BLaER1 treated with 17β-estradiol and CSF1 and Interleukin-3, amounts not matched to agents 10 nM and 100 nM (cell line): ENCODE data around the gene UBE3A.

Experiments used
- H3K27ac ChIP-seq, 11 experiments: shearing (Covaris generic); formaldehyde crosslinking; 2 replicates each; pipeline ENCODE4 v1.8.1; 2022
- H3K27me3 ChIP-seq, 11 experiments: shearing (Covaris generic); formaldehyde crosslinking; 2 replicates each; pipeline ENCODE4 v1.8.1; 2022
- H3K36me3 ChIP-seq, 11 experiments: shearing (Covaris generic); formaldehyde crosslinking; 2 replicates each; pipeline ENCODE4 v1.8.1; 2022
- H3K4me1 ChIP-seq, 10 experiments: shearing (Covaris generic); formaldehyde crosslinking; 2 replicates each; pipeline ENCODE4 v1.8.1; 2022
- H3K4me2 ChIP-seq, 11 experiments: shearing (Covaris generic); formaldehyde crosslinking; 2 replicates each; pipeline ENCODE4 v1.8.1; 2022
- H3K4me3 ChIP-seq, 10 experiments: shearing (Covaris generic); formaldehyde crosslinking; 2 replicates each; pipeline ENCODE4 v1.8.1; 2022
- H3K9ac ChIP-seq, 11 experiments: shearing (Covaris generic); formaldehyde crosslinking; 2 replicates each; pipeline ENCODE4 v1.8.1; 2022
- H3K9me3 ChIP-seq, 11 experiments: shearing (Covaris generic); formaldehyde crosslinking; replicated peaks in 1 of 11; 2 replicates each; pipeline ENCODE4 v1.8.1; 2022
- H4K20me1 ChIP-seq, 11 experiments: shearing (Covaris generic); formaldehyde crosslinking; 2 replicates each; pipeline ENCODE4 v1.8.1; 2022
- Cebpa-rat ChIP-seq, 11 experiments: shearing (Covaris generic); IDR thresholded peaks; 2 replicates each; pipeline ENCODE4 v1.8.1; 2022

UBE3A gene

DNA sequence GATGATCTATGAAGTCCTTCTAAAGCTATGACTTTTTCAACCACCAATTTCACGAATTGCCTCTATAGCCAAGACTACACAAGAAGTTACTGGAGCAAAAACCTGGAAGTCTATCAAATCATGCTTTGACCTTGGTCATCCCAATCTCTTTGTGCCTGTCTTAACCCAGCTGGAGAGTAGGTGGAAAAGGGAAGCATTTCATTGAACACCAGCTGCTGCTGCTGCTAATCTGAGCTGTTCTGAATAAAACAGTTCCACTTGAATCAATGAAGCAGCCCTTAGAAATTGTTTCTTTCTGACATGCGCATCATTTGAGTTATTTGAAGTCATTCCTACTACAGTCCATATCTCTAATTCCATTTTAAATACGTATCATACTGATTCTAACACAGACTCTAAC, 7.3 kb upstream of the UBE3A start:
- Histone ChIP-seq H3K27ac (no peak overlapping the region), H3K4me3 (no peak overlapping the region)

DNA sequence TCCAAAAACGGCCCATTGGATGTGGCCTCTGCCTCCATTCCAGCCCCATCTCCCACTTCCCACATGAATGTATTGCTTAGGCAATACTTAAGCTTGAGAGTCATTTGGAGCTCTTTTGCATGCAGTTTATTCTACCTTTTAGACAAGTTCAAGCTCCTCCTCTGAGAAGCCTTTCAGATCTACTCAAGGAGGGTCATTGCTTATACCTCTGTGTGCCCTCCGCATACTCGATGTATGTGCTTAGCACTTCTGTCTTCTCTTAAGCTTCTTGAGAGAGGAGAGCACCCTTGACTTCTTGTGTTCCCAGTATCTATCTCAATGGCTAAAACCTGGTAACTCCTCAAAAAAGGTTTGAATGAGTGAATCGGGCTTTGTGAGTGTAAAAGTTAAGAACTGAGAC, 6.6 kb upstream of the UBE3A start:
- no peak for TF ChIP-seq Cebpa-rat (IDR thresholded peaks at IDR 0.05)
- Histone ChIP-seq H4K20me1 (no peaks in the 10 kb centered on the region), H3K4me2 (no peak overlapping the region), H3K27ac (no peak overlapping the region), H3K4me3 (no peak overlapping the region), H3K36me3 (no peaks in the 10 kb centered on the region), H3K4me1 (no peaks in the 10 kb centered on the region), H3K9me3 (peaks cover 0 to 11% (median 7%) of the 10 kb centered on the region in 11 experiments; a peak in 15 of 22 replicates), H3K27me3 (no peaks in the 10 kb centered on the region), H3K9ac (no peak overlapping the region)

More for the DNA sequence above, 7.3 kb upstream of the UBE3A start:
- peaks cover 6 to 17% (median 13%) of the 10 kb centered on the region in 11 experiments; a peak in 20 of 22 replicates for H3K9me3 ChIP-seq
- H3K27me3 ChIP-seq, result no peaks in the 10 kb centered on the region
- TF ChIP-seq Cebpa-rat (IDR thresholded peaks at IDR 0.05), result no peak
- no peaks in the 10 kb centered on the region for H3K4me1 ChIP-seq
- no peak overlapping the region for H3K4me2 ChIP-seq
- no peaks in the 10 kb centered on the region for H3K36me3 ChIP-seq
- no peaks in the 10 kb centered on the region for H4K20me1 ChIP-seq
- H3K9ac ChIP-seq, result no peak overlapping the region

DNA sequence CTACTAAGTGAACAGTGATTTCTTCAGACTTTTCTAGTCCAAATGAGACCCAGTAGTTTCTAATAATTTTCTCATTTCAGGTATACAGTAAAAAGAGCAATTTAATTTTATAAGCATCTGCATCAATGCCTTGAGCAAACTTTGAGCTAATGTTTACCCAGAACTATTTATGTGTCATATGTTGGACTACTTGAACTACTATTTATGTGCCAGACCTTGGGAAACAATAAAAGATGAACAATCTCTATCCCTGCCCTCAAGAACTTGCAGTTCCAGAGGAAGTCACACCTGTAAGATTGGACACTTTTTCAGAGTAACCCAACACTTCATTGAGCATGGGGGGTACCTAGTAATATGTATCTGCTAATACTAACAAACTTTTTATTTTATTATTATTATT, 2.3 kb upstream of the UBE3A start:
- no peak for TF ChIP-seq Cebpa-rat (IDR thresholded peaks at IDR 0.05)
- H3K27me3 ChIP-seq, result no peaks in the 10 kb centered on the region
- H3K9me3 ChIP-seq, result peaks cover 0 to 11% (median 2%) of the 10 kb centered on the region in 11 experiments; a peak in 10 of 22 replicates
- no peak overlapping the region for H3K4me2 ChIP-seq
- H4K20me1 ChIP-seq, result peaks cover 10 to 25% (median 22%) of the 10 kb centered on the region in 11 experiments; a peak in 21 of 22 replicates
- no peak overlapping the region for H3K9ac ChIP-seq
- no peak overlapping the region for H3K4me3 ChIP-seq
- peaks cover 0 to 9% (median 5%) of the 10 kb centered on the region in 11 experiments; a peak in 15 of 22 replicates for H3K36me3 ChIP-seq
- H3K27ac ChIP-seq, result no peak overlapping the region
- H3K4me1 ChIP-seq, result peaks cover 5 to 21% (median 12%) of the 10 kb centered on the region in 10 experiments; a peak in 18 of 20 replicates

GRCh38 chr15:25439369-25439836, 579 bp upstream of the UBE3A start:
- H3K27ac ChIP-seq, result peak overlapping the region; percentile 99 to 100 (median 100)
- peak overlapping the region; percentile 78 to 92 (median 82) for H3K4me2 ChIP-seq
- peaks cover 10 to 26% (median 19%) of the 10 kb centered on the region in 11 experiments; a peak in 20 of 22 replicates for H3K36me3 ChIP-seq
- peaks cover 25 to 42% (median 39%) of the 10 kb centered on the region in 11 experiments; a peak in 21 of 22 replicates for H4K20me1 ChIP-seq
- no peak for TF ChIP-seq Cebpa-rat (IDR thresholded peaks at IDR 0.05)
- peaks cover 7 to 28% (median 18%) of the 10 kb centered on the region in 11 experiments; a peak in 19 of 22 replicates for H3K9me3 ChIP-seq
- peak overlapping the region; percentile 85 to 100 (median 98) for H3K4me3 ChIP-seq
- H3K4me1 ChIP-seq, result peaks cover 5 to 30% (median 14%) of the 10 kb centered on the region in 10 experiments; a peak in 18 of 20 replicates
- H3K27me3 ChIP-seq, result no peaks in the 10 kb centered on the region
- H3K9ac ChIP-seq, result peak overlapping the region; percentile 99 to 100 (median 100)

DNA sequence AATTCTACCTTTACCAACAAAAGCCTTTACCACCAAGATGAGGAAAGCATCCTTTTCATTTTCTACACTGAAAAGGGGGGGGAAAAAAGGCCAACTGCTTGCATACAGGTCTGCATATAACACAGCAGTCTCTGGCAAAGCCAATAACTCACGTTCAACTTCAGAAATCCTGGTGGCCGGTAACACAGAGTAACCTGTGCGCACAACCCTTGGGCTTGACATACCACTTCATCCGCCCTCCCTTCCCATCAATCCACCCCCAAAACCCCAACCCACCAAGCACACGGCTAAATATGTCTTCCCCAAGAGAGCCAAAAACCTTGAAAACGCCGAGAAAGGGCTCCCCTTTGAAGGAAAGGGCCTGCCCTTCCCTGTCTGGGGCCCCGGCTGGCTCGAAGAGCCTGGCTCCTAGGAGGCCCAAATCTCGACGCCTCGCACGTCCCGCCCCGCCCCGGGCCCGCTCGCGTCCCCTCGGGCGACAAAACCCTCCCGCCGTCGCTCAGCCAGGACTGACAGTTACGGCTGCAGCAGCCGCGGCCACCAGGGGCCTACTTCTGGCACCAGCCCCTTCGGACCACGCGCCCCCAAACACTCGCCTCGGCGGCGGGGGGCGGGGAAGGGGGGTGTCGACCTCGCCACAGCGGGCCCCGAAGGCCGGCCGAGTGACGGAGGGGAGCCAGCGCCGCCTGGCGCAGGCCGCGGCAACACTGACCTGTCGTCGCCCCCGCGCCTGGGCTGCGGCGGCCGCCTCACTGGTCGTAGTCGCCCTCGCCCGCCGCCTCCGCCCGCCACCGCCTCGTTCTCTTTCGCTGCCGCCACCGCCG, 835 bp downstream of the UBE3A start:
- peaks cover 39 to 57% (median 51%) of the 10 kb centered on the region in 11 experiments; a peak in 21 of 22 replicates for H4K20me1 ChIP-seq
- no peak for TF ChIP-seq Cebpa-rat (IDR thresholded peaks at IDR 0.05)

DNA sequence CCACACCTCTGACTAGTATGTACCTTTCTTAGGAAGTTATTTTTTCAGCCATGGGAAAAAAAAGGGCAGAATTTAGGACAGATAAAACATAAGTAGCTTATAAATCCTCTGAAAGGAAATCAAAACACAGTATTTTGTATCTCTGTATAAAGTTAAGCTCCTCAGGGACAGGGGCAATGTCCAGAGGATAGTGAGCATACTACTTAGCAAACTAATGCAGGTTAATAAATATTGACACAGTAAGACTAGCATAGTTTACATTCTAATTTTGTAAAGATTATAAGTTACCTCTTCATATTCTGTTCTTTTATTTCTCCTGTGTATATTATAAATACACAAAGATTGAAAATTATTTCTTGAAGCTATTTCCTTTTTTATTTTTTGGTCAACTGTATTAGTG, 2.1 kb downstream of the UBE3A start:
- no peaks in the 10 kb centered on the region for H3K27me3 ChIP-seq
- H3K36me3 ChIP-seq, result peaks cover 24 to 52% (median 44%) of the 10 kb centered on the region in 11 experiments; a peak in 21 of 22 replicates
- H3K27ac ChIP-seq, result peak overlapping the region in 3 of 11 experiments; percentile 100; a peak in 3 of 22 replicates
- peaks cover 7 to 52% (median 43%) of the 10 kb centered on the region in 11 experiments; a peak in 19 of 22 replicates for H3K9me3 ChIP-seq
- H3K4me3 ChIP-seq, result peak overlapping the region; percentile 85 to 100 (median 98); a peak in 19 of 20 replicates
- H4K20me1 ChIP-seq, result peaks cover 48 to 69% (median 64%) of the 10 kb centered on the region in 11 experiments; a peak in 21 of 22 replicates
- no peak for TF ChIP-seq Cebpa-rat (IDR thresholded peaks at IDR 0.05)
- H3K9ac ChIP-seq, result peak overlapping the region; percentile 34 to 100 (median 100); a peak in 13 of 22 replicates
- H3K4me1 ChIP-seq, result peaks cover 5 to 40% (median 14%) of the 10 kb centered on the region in 10 experiments; a peak in 18 of 20 replicates
- peak overlapping the region; percentile 82 to 99 (median 90); a peak in 21 of 22 replicates for H3K4me2 ChIP-seq

More for the DNA sequence above, 835 bp downstream of the UBE3A start:
- peak overlapping the region; percentile 99 to 100 (median 100) for H3K27ac ChIP-seq
- peak overlapping the region; percentile 82 to 99 (median 90) for H3K4me2 ChIP-seq
- peaks cover 5 to 31% (median 14%) of the 10 kb centered on the region in 10 experiments; a peak in 18 of 20 replicates for H3K4me1 ChIP-seq
- peak overlapping the region; percentile 85 to 100 (median 98) for H3K4me3 ChIP-seq
- peaks cover 7 to 41% (median 32%) of the 10 kb centered on the region in 11 experiments; a peak in 19 of 22 replicates for H3K9me3 ChIP-seq
- peaks cover 17 to 39% (median 34%) of the 10 kb centered on the region in 11 experiments; a peak in 21 of 22 replicates for H3K36me3 ChIP-seq
- peak overlapping the region; percentile 99 to 100 (median 100) for H3K9ac ChIP-seq
- H3K27me3 ChIP-seq, result no peaks in the 10 kb centered on the region

GRCh38 chr15:25435474-25436243, 3.2 kb downstream of the UBE3A start:
- TF ChIP-seq Cebpa-rat (IDR thresholded peaks at IDR 0.05), result no peak
- peaks cover 56 to 80% (median 74%) of the 10 kb centered on the region in 11 experiments; a peak in 21 of 22 replicates for H4K20me1 ChIP-seq
- H3K27me3 ChIP-seq, result no peaks in the 10 kb centered on the region
- peaks cover 5 to 40% (median 14%) of the 10 kb centered on the region in 10 experiments; a peak in 18 of 20 replicates for H3K4me1 ChIP-seq
- H3K9me3 ChIP-seq, result peaks cover 7 to 62% (median 54%) of the 10 kb centered on the region in 11 experiments; a peak in 19 of 22 replicates
- H3K36me3 ChIP-seq, result peaks cover 24 to 63% (median 55%) of the 10 kb centered on the region in 11 experiments; a peak in 21 of 22 replicates
- no peak overlapping the region for H3K27ac ChIP-seq
- peak overlapping the region; percentile 82 to 99 (median 90); a peak in 16 of 22 replicates for H3K4me2 ChIP-seq
- H3K4me3 ChIP-seq, result peak overlapping the region in 3 of 10 experiments; percentile 14 to 100 (median 96); a peak in 5 of 20 replicates
- H3K9ac ChIP-seq, result no peak overlapping the region
